HG02938 (cell line): ENCODE measurements around the gene USP13.

Experiments
- ATAC-seq: cut with Tn5 transposase; IDR thresholded peaks from one replicate; pipeline ENCODE4 v1.9.1; 2021; ENCODE audit warnings: mild to moderate bottlenecking, moderate library complexity; ENCODE audit not compliant: unreplicated experiment

The USP13 gene

GRCh38 chr3:179694731-179695130, 41.9 kb downstream of the USP13 start:
- ATAC-seq = no peak

DNA sequence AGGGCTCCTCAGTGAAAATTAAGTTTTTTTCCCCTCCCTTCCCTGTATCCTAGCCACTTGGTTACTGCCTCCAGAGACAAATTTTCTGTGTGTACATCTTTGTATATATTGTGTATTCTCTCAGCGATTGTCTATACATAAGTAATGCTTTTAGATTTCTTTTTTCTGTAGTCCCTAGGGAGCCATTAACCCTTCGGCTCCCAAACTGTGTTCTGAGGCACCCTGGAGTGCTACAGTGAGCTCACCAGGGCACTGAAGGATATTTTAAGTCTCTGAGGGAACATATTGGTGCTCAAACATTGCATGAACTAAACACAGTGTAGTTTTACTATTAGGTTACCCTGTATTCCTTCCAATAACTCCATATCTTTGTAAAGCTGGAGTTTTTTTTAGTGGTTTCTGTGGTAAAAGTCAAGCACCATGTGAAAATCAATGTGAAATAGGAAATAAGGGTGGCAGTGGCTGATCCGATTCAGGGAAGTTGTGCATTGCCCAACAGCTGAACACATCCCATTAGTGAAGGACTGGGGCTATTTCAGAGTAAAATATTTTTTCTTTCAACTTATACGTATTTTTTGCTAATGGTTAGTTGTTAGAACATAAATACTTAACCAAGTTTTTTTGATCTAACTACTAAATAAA, 43.0 kb downstream of the USP13 start:
- no peak for ATAC-seq

GRCh38 chr3:179697736-179698332, 45.0 kb downstream of the USP13 start:
- ATAC-seq = no peak

- no peak for ATAC-seq
Observed at GRCh38 chr3:179700716-179701115, 47.9 kb downstream of the USP13 start.

GRCh38 chr3:179701176-179701827, 48.5 kb downstream of the USP13 start:
- ATAC-seq = no peak

DNA sequence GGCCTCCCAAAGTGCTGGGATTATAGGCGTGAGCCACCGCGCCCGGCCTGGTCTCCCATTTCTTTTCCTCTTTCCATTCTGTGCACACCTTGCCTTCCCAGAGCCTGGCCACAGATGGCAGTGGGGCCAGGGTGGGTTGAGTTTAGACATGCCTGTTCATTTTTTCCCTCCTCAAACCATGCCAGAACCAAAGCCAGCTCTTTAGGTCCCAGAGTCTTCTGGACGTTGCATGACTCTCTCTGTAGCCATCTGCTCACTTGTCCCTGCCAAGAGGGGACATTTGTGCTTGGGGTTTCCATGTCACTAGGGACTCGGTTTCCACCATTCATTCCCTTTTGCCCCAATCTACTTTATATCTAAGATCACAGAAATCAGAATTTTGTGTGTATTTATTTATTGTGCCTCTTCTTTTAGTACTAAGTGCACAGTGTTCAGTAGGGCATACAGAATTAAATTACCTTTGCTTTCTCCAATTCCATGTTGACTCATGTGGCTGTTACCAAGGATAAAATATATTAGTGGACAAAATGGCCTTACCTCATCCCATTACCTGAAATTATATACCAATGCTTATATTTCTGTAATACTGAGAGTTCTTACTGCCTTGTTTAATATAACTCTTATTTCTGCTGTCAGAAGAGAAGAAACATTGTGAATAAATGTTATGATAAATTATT, 49.6 kb downstream of the USP13 start:
- no peak for ATAC-seq

DNA sequence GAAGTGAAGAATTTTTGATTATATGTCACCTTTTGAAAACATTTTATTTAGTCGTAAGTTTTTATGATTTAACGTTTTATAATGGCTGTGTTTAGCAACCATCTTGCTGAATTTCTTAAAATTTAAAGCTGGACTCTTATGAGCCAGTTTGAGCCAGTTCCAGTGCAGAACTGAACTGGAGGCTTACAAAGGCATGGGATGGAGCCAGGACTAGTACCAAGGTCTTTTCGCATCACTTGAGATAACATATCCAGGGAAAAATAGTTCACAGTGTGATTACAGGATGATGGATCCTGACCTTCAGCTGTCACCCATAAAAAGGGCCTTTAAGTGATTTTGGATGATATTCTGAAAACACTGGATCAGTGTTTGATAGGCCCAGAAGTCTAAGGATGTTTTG, 51.0 kb downstream of the USP13 start:
- ATAC-seq = no peak

DNA sequence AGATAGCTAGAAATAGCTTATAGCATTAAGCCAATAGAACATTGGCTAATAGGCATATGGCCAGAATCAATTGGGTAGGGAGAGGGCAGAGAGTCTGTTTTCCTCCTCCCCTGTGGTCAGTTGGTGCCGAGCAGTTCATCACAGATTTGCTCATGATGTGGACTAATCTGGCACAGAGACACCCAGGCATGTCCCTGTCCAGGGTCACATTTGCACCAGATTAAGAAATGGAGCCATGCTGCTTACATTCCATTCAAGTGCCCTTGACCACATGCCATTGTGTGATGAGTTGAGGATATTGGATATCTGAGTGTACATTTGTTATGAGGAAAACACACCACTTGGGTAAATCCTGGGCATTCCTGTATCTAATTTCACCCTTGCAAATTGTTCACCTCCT, 53.4 kb downstream of the USP13 start:
- ATAC-seq = no peak

DNA sequence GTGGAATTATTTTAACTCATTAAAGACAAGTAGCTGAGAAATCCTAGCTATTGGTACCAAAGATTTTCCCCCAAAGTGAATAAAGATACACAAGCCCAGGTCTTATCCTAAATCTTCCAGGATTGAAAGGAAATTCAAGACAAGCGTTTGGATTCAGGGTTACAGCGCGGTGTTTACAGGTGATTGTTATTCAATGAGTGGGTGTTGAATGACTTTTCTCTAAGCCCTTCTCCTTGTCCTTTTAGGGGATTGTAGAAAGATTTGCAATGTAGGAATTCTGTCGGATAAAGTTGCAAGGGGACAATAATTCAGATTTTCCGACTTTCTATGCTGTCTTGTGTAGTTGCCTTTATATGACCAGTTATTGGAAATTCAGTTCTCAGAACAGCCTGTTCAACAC, 57.2 kb downstream of the USP13 start:
- ATAC-seq = no peak

- ATAC-seq = no peak
Observed at GRCh38 chr3:179713643-179714090, 60.8 kb downstream of the USP13 start.

DNA sequence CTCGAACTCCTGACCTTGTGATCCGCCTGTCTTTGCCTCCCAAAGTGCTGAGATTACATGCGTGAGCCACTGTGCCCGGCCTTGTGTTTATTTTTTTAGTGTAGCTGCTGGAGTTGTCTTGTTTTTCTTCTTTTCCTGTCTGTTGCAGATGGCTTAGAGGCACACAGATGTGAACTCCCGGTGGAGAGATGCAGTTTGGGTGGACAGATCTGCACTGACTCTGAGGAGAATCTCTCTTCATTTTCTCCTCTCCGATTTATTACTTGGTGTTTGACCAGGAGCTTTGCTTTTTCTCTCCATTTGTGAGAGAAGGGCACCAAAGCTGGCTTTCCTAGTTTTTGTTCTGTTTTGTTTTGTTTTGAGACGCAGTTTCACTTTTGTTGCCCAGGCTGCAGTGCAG, 62.7 kb downstream of the USP13 start:
- ATAC-seq = no peak

DNA sequence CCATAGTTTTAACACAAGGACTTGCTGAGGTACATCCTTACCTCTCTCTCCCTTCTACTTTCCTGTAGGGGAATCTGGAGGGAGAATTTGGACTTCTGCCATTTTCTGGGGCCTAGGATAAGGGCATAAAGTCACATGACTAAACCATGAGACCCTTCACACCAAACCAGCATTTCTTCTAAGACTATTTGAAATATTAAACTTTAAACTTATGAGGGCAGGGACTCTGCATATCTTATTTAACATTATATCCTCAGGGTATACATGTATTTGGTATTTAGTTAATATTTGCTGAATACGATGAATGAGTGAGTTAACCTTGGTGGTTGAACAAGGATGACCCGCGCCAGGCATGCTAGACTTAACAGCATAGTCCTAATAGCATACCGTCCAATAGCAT, 63.4 kb downstream of the USP13 start:
- no peak for ATAC-seq

GRCh38 chr3:179716811-179717210, 64.0 kb downstream of the USP13 start:
- ATAC-seq = no peak

- ATAC-seq = no peak
Observed at GRCh38 chr3:179717219-179717618, 64.4 kb downstream of the USP13 start.

- no peak for ATAC-seq
Observed at GRCh38 chr3:179719048-179719734, 66.4 kb downstream of the USP13 start.

DNA sequence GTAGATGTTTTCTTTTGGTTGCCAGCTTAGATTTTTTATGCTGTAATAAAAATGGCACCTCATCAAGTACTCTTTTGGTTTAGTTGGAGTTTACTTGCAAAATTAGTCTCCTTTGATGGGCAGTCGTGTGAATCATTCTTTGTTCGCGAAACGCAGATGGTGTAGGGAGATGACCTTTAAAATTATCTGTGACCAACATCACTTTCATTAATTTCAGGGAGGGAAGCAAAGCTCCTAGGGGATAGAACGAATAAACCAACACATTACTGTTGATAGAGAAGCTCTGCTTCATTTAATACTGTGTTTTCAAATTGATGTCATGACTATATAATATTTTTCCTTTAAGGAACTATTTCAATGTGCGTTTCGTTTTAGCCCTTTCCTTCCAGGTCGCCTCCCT, 67.4 kb downstream of the USP13 start:
- no peak for ATAC-seq

- no peak for ATAC-seq
Observed at GRCh38 chr3:179723617-179724016, 70.8 kb downstream of the USP13 start.

DNA sequence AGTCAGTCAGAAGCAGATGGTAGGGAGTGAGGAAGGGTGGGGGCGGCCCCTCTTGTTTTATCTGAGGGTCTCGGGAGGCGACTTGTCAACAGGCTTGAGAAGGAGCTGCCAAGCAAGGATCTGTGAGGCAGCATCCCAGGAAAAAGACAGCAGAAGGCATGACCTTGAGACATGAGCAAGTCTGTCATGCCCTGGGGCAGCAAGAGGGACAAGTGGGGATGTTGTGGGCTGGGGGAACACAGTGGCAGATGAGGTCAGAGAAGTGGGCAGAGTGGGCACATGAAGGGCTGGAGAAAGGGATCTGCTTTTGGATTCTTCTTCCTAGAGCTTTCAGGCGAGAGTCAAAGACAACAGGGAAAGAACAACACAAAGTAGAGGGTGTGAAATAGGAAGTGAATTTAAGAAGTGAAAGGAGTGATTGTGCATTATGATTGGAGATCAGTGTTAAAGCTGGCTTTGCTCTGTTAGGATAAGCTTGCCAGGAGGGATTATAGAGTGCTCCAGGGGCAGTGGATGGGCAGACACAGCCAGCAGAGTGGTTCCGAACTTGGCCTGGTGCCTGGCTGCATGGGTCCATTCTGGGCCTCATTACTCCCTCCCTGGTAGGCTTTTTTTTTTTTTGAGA, 73.3 kb downstream of the USP13 start:
- ATAC-seq = no peak

DNA sequence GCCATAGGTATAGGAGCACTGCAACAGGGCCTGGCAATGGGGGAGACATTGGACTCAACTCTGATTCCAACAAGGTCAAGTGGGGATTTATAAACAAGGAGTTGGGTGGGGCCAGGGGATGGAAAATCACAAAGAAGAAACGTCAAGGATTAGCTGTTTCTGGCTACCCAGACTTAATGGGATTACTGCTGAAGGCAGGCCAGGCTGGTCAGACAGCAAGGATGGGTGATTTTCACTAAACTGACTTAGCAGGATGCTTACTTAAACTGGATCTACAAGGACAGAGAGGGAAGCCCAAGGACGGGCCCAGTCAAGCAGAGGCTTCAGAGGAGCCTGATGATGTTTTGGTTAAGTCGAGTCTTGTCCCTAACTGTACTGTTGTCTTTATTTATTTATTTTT, 76.2 kb downstream of the USP13 start:
- ATAC-seq = no peak

DNA sequence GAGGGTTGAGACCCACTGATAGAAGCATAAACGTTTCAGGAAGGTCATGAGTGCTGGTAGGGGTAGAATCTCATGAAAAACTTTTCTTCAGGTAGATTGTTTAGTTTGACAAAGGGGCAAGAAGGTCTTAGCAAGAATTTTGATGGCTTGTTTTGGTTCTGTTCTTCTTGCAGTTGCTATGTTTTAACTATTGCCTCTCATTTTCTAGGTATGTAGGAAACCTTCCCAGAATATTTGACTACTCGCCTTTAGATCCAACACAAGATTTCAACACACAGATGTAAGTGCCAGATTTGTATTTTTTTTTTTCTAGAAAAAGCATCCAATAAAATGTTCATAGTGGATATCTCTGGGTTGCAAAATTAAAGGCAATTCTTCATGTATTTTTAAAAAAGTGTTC, 77.1 kb downstream of the USP13 start:
- no peak for ATAC-seq

- ATAC-seq = no peak
Observed at GRCh38 chr3:179730506-179730905, 77.7 kb downstream of the USP13 start.
